Activated CD4-positive, alpha-beta T cell treated with anti-CD3 and anti-CD28 coated beads, Interleukin-10, Interleukin-2, amounts not matched to agents 100 ng/mL and 50 ng/mL, durations not matched to agents 16 hours and 8 hours (primary cell): ENCODE results near the gene TMEM176A.

ENCODE experiments used
- DNase-seq: peaks from one replicate; pipeline ENCODE4 v3.0.0-alpha.2; 2020

The TMEM176A gene

GRCh38 chr7:150820578-150821198, 20.1 kb downstream of the TMEM176A start:
- DNase-seq: no peak

- no peak for DNase-seq
These were observed 22.5 kb downstream of the TMEM176A start for GRCh38 chr7:150823043-150823442.

GRCh38 chr7:150823484-150824126, 23.0 kb downstream of the TMEM176A start:
- DNase-seq: no peak

- DNase-seq: no peak
These were observed 24.0 kb downstream of the TMEM176A start for GRCh38 chr7:150824379-150825177.

- no peak for DNase-seq
These were observed 25.7 kb downstream of the TMEM176A start for GRCh38 chr7:150826061-150826849.

GRCh38 chr7:150828384-150828783, 27.8 kb downstream of the TMEM176A start:
- no peak for DNase-seq

GRCh38 chr7:150829426-150829825, 28.9 kb downstream of the TMEM176A start:
- no peak for DNase-seq

GRCh38 chr7:150830937-150831336, 30.4 kb downstream of the TMEM176A start:
- no peak for DNase-seq

GRCh38 chr7:150831851-150832250, 31.3 kb downstream of the TMEM176A start:
- no peak for DNase-seq

GRCh38 chr7:150835019-150835418, 34.5 kb downstream of the TMEM176A start:
- no peak for DNase-seq

GRCh38 chr7:150835702-150836280, 35.2 kb downstream of the TMEM176A start:
- DNase-seq: no peak

- no peak for DNase-seq
These were observed 38.5 kb downstream of the TMEM176A start for GRCh38 chr7:150838965-150839650.

- no peak for DNase-seq
These were observed 41.4 kb downstream of the TMEM176A start for GRCh38 chr7:150842018-150842417.

- DNase-seq: no peak
These were observed 42.1 kb downstream of the TMEM176A start for GRCh38 chr7:150842716-150843115.

GRCh38 chr7:150845421-150845861, 44.9 kb downstream of the TMEM176A start:
- no peak for DNase-seq

- no peak for DNase-seq
These were observed 45.9 kb downstream of the TMEM176A start for GRCh38 chr7:150846291-150847115.

- no peak for DNase-seq
These were observed 47.0 kb downstream of the TMEM176A start for GRCh38 chr7:150847536-150847935.

GRCh38 chr7:150848111-150848510, 47.5 kb downstream of the TMEM176A start:
- DNase-seq: no peak

GRCh38 chr7:150848561-150849115, 48.1 kb downstream of the TMEM176A start:
- no peak for DNase-seq

- DNase-seq: no peak
These were observed 48.7 kb downstream of the TMEM176A start for GRCh38 chr7:150849204-150849775.
